GM12878 (cell line): ENCODE results near the gene DNAJC13.

Experiments used
- BACH1 ChIP-seq: fragments of 450-650 bp; IDR thresholded peaks from 2 replicates; pipeline ENCODE4 v1.6.1; 2017; ENCODE audit warnings: mild to moderate bottlenecking, borderline replicate concordance
- BHLHE40 ChIP-seq, 2 experiments: fragments of 450-650 bp in 1 of 2; IDR thresholded peaks; 2 replicates each; pipeline ENCODE4 v1.6.1; 2011 to 2017; ENCODE audit warnings: low read depth in 2 of 2, borderline replicate concordance in 1 of 2, improper control_type of control experiment in 1 of 2, low read length in 1 of 2, mild to moderate bottlenecking in 1 of 2
- CBX3 ChIP-seq: fragments of 200-600 bp; sonication (generic); IDR thresholded peaks from 2 replicates; pipeline ENCODE4 v1.6.1; 2016; ENCODE audit warnings: low read depth, borderline replicate concordance
- EP300 ChIP-seq, 2 experiments: fragments of 150-350 bp in 1 of 2; IDR thresholded peaks; 2 replicates each; pipeline ENCODE4 v1.6.1; 2011 to 2012; ENCODE audit warnings: low read depth in 2 of 2, low read length in 2 of 2, borderline replicate concordance in 1 of 2, improper control_type of control experiment in 1 of 2, inconsistent platforms in 1 of 2; ENCODE audit not compliant: control insufficient read depth in 1 of 2
- HCFC1 ChIP-seq: fragments of 150-350 bp; IDR thresholded peaks from 2 replicates; pipeline ENCODE4 v1.6.1; 2014; ENCODE audit warnings: low read length
- IRF4 ChIP-seq: IDR thresholded peaks from 2 replicates; pipeline ENCODE4 v1.6.1; 2011; ENCODE audit warnings: low read depth, low read length
- POLR2A ChIP-seq: IDR thresholded peaks from 2 replicates; pipeline ENCODE4 v1.6.1; 2011; ENCODE audit warnings: low read depth, mild to moderate bottlenecking, low read length
- RAD21 ChIP-seq: IDR thresholded peaks from 2 replicates; pipeline ENCODE4 v1.6.1; 2011; ENCODE audit warnings: mild to moderate bottlenecking, low read depth, low read length, moderate library complexity; ENCODE audit not compliant: insufficient read depth
- TAF1 ChIP-seq: IDR thresholded peaks from 2 replicates; pipeline ENCODE4 v1.6.1; 2011; ENCODE audit warnings: mild to moderate bottlenecking, low read depth, low read length, borderline replicate concordance
- TF ChIP-seq, protein P1 (sequence below), 3 experiments: IDR thresholded peaks in 2 of 3; conservative IDR thresholded peaks in 1 of 3; 2 replicates each; pipeline ENCODE4 v1.5.1; 2011; ENCODE audit warnings: low read depth in 3 of 3, low read length in 3 of 3, mild to moderate bottlenecking in 3 of 3, control low read depth in 2 of 3, moderate library complexity in 2 of 3, inconsistent platforms in 1 of 3, mixed read lengths in 1 of 3; ENCODE audit not compliant: control insufficient read depth in 2 of 3, insufficient read depth in 1 of 3; ENCODE audit errors: extremely low read depth in 1 of 3
- TF ChIP-seq, protein P2 (sequence below): fragments of 450-650 bp; IDR thresholded peaks from 2 replicates; pipeline ENCODE4 v1.6.1; 2018; ENCODE audit warnings: borderline replicate concordance, mild to moderate bottlenecking; ENCODE audit not compliant: partially characterized antibody
- TF ChIP-seq, protein P3 (sequence below): IDR thresholded peaks from 2 replicates; pipeline ENCODE4 v1.6.1; 2012; ENCODE audit warnings: low read depth, low read length, improper control_type of control experiment
- TF ChIP-seq, protein P4 (sequence below): fragments of 150-350 bp; IDR thresholded peaks from 2 replicates; pipeline ENCODE4 v1.6.1; 2016; ENCODE audit warnings: low read depth, low read length
- TF ChIP-seq, protein P5 (sequence below): IDR thresholded peaks from 2 replicates; pipeline ENCODE4 v1.6.1; 2012; ENCODE audit warnings: low read depth, low read length, improper control_type of control experiment

DNA sequence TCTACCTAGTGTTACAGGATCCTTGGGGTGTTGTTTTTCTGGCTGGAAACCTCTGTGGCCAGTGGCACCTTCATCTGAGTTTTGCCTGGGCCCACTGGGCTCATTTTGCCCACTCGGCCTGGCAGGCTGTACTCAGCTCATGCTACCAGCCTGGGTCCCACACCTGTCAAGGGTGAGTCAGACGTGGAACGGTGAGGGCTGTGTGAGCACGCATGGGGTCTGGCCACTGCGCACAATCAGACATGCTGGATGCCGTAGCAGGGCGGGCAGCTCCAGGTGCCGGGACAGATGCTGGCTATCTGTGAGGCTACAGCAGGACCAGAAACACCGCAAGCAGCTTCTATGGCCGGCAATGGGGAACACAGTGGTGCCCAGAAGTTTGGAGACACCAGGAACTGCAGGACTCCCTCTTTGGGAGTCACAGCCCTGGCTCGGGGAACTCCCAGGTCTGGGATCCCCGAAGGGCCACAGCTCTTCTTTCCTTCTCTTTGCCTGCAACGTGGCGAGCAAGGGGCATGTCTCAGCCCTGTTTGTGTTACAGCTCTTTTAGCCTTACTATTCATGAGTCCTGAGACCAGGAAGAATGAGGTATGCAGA, 35.9 kb upstream of the DNAJC13 start:
- TF ChIP-seq, protein P1, sequence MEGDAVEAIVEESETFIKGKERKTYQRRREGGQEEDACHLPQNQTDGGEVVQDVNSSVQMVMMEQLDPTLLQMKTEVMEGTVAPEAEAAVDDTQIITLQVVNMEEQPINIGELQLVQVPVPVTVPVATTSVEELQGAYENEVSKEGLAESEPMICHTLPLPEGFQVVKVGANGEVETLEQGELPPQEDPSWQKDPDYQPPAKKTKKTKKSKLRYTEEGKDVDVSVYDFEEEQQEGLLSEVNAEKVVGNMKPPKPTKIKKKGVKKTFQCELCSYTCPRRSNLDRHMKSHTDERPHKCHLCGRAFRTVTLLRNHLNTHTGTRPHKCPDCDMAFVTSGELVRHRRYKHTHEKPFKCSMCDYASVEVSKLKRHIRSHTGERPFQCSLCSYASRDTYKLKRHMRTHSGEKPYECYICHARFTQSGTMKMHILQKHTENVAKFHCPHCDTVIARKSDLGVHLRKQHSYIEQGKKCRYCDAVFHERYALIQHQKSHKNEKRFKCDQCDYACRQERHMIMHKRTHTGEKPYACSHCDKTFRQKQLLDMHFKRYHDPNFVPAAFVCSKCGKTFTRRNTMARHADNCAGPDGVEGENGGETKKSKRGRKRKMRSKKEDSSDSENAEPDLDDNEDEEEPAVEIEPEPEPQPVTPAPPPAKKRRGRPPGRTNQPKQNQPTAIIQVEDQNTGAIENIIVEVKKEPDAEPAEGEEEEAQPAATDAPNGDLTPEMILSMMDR (IDR thresholded peaks at IDR 0.05 in 2 of 3, conservative IDR thresholded peaks at IDR 0.05 in 1 of 3; ENCODE audit: control insufficient read depth in 2 of 3, extremely low read depth in 1 of 3, insufficient read depth in 1 of 3, low read depth in 3 of 3, low read length in 3 of 3): no peak
- TF ChIP-seq, protein P2, sequence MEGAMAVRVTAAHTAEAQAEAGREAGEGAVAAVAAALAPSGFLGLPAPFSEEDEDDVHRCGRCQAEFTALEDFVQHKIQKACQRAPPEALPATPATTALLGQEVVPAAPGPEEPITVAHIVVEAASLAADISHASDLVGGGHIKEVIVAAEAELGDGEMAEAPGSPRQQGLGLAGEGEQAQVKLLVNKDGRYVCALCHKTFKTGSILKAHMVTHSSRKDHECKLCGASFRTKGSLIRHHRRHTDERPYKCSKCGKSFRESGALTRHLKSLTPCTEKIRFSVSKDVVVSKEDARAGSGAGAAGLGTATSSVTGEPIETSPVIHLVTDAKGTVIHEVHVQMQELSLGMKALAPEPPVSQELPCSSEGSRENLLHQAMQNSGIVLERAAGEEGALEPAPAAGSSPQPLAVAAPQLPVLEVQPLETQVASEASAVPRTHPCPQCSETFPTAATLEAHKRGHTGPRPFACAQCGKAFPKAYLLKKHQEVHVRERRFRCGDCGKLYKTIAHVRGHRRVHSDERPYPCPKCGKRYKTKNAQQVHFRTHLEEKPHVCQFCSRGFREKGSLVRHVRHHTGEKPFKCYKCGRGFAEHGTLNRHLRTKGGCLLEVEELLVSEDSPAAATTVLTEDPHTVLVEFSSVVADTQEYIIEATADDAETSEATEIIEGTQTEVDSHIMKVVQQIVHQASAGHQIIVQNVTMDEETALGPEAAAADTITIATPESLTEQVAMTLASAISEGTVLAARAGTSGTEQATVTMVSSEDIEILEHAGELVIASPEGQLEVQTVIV: no peak
- TF ChIP-seq RAD21: no peak
- TF ChIP-seq CBX3: no peak
- TF ChIP-seq BHLHE40 (IDR thresholded peaks at IDR 0.05; ENCODE audit: borderline replicate concordance in 1 of 2, low read depth in 2 of 2, low read length in 1 of 2): no peak
- no peak for TF ChIP-seq EP300 (IDR thresholded peaks at IDR 0.05; ENCODE audit: borderline replicate concordance in 1 of 2, control insufficient read depth in 1 of 2, low read depth in 2 of 2, low read length in 2 of 2)
- no peak for TF ChIP-seq IRF4
- no peak for TF ChIP-seq POLR2A
- TF ChIP-seq, protein P3, sequence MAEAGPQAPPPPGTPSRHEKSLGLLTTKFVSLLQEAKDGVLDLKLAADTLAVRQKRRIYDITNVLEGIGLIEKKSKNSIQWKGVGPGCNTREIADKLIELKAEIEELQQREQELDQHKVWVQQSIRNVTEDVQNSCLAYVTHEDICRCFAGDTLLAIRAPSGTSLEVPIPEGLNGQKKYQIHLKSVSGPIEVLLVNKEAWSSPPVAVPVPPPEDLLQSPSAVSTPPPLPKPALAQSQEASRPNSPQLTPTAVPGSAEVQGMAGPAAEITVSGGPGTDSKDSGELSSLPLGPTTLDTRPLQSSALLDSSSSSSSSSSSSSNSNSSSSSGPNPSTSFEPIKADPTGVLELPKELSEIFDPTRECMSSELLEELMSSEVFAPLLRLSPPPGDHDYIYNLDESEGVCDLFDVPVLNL: no peak
- TF ChIP-seq, protein P4, sequence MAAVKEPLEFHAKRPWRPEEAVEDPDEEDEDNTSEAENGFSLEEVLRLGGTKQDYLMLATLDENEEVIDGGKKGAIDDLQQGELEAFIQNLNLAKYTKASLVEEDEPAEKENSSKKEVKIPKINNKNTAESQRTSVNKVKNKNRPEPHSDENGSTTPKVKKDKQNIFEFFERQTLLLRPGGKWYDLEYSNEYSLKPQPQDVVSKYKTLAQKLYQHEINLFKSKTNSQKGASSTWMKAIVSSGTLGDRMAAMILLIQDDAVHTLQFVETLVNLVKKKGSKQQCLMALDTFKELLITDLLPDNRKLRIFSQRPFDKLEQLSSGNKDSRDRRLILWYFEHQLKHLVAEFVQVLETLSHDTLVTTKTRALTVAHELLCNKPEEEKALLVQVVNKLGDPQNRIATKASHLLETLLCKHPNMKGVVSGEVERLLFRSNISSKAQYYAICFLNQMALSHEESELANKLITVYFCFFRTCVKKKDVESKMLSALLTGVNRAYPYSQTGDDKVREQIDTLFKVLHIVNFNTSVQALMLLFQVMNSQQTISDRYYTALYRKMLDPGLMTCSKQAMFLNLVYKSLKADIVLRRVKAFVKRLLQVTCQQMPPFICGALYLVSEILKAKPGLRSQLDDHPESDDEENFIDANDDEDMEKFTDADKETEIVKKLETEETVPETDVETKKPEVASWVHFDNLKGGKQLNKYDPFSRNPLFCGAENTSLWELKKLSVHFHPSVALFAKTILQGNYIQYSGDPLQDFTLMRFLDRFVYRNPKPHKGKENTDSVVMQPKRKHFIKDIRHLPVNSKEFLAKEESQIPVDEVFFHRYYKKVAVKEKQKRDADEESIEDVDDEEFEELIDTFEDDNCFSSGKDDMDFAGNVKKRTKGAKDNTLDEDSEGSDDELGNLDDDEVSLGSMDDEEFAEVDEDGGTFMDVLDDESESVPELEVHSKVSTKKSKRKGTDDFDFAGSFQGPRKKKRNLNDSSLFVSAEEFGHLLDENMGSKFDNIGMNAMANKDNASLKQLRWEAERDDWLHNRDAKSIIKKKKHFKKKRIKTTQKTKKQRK: no peak
- no peak for TF ChIP-seq TAF1
- TF ChIP-seq, protein P5, sequence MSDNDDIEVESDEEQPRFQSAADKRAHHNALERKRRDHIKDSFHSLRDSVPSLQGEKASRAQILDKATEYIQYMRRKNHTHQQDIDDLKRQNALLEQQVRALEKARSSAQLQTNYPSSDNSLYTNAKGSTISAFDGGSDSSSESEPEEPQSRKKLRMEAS: no peak
- TF ChIP-seq BACH1: no peak
- no peak for TF ChIP-seq HCFC1
